HUES6 (cell line): ENCODE results near the gene SPDYE3.
"Not testable (repeated sequence)": the region's sequence is repeated elsewhere in the genome, so short reads cannot be mapped to it uniquely, and the experiment has no call there.

Source experiments
- H3K27ac ChIP-seq: 2 replicates; pipeline ENCODE4 v1.7.0; 2013; ENCODE audit warnings: low read depth, mild to moderate bottlenecking, low read length, inconsistent platforms
- H3K27me3 ChIP-seq: 2 replicates; pipeline ENCODE4 v1.6.1; 2013; ENCODE audit warnings: low read length; ENCODE audit not compliant: control insufficient read depth, insufficient read depth
- H3K36me3 ChIP-seq: 2 replicates; pipeline ENCODE4 v1.6.1; 2013; ENCODE audit warnings: low read length; ENCODE audit not compliant: control insufficient read depth, insufficient read depth
- H3K4me1 ChIP-seq: 2 replicates; pipeline ENCODE4 v1.6.1; 2013; ENCODE audit warnings: low read length; ENCODE audit not compliant: control insufficient read depth, insufficient read depth
- H3K4me3 ChIP-seq: 2 replicates; pipeline ENCODE4 v1.5.1; 2013; ENCODE audit warnings: low read depth, low read length
- H3K9ac ChIP-seq: one replicate; pipeline ENCODE4 v1.6.1; 2013; ENCODE audit warnings: mild to moderate bottlenecking, low read length
- H3K9me3 ChIP-seq: 2 replicates; pipeline ENCODE4 v1.6.1; 2013; ENCODE audit warnings: low read depth, low read length; ENCODE audit not compliant: control insufficient read depth, insufficient read depth

The SPDYE3 gene

GRCh38 chr7:100307402-100307801, at the start of gene SPDYE3:
Gene SPDYE3, plus strand, starts transcription at chr7:100307702. Its CDS starts 184 bp downstream, at chr7:100307886.
- H3K9ac ChIP-seq, H3K27ac ChIP-seq, H3K4me3 ChIP-seq, H3K4me1 ChIP-seq, H3K9me3 ChIP-seq, H3K27me3 ChIP-seq, H3K36me3 ChIP-seq: not testable (repeated sequence)

GRCh38 chr7:100259984-100260383, 47.5 kb upstream of the SPDYE3 start:
- H3K36me3 ChIP-seq, H3K27ac ChIP-seq, H3K27me3 ChIP-seq, H3K9ac ChIP-seq, H3K4me3 ChIP-seq, H3K9me3 ChIP-seq, H3K4me1 ChIP-seq: not testable (repeated sequence)

GRCh38 chr7:100262896-100263295, 44.6 kb upstream of the SPDYE3 start:
- H3K4me3 ChIP-seq, H3K27me3 ChIP-seq, H3K36me3 ChIP-seq, H3K9me3 ChIP-seq, H3K27ac ChIP-seq, H3K9ac ChIP-seq: not testable (repeated sequence)
- peaks cover 15% of the 10 kb centered on the region; the same call in 1 of the 2 replicates for H3K4me1 ChIP-seq

- H3K36me3 ChIP-seq = not testable (repeated sequence)
These were observed 43.3 kb upstream of the SPDYE3 start for GRCh38 chr7:100264223-100264622.

GRCh38 chr7:100264669-100265165, 42.8 kb upstream of the SPDYE3 start:
- not testable (repeated sequence) for H3K36me3 ChIP-seq, H3K9ac ChIP-seq, H3K27ac ChIP-seq, H3K4me3 ChIP-seq, H3K9me3 ChIP-seq, H3K27me3 ChIP-seq
- H3K4me1 ChIP-seq = peaks cover 23% of the 10 kb centered on the region

More at GRCh38 chr7:100264223-100264622, 43.3 kb upstream of the SPDYE3 start:
- H3K27ac ChIP-seq, H3K27me3 ChIP-seq, H3K9ac ChIP-seq, H3K9me3 ChIP-seq, H3K4me3 ChIP-seq: not testable (repeated sequence)
- peaks cover 18% of the 10 kb centered on the region; the same call in 1 of the 2 replicates for H3K4me1 ChIP-seq

GRCh38 chr7:100265851-100266250, 41.7 kb upstream of the SPDYE3 start:
- H3K36me3 ChIP-seq, H3K9ac ChIP-seq, H3K27ac ChIP-seq, H3K27me3 ChIP-seq, H3K4me3 ChIP-seq, H3K9me3 ChIP-seq: not testable (repeated sequence)
- H3K4me1 ChIP-seq = peaks cover 28% of the 10 kb centered on the region

- no peaks in the 10 kb centered on the region for H3K27me3 ChIP-seq
- no peaks in the 10 kb centered on the region for H3K9me3 ChIP-seq
- no peak overlapping the region for H3K9ac ChIP-seq
- H3K27ac ChIP-seq = no peak overlapping the region
- peaks cover 28% of the 10 kb centered on the region for H3K4me1 ChIP-seq
- no peak overlapping the region for H3K4me3 ChIP-seq
- H3K36me3 ChIP-seq = no peaks in the 10 kb centered on the region
These were observed 40.7 kb upstream of the SPDYE3 start for GRCh38 chr7:100266576-100267354.

- Histone ChIP-seq H3K36me3 (no peaks in the 10 kb centered on the region), H3K4me3 (no peak overlapping the region)
These were observed 39.9 kb upstream of the SPDYE3 start for GRCh38 chr7:100267648-100268047.

GRCh38 chr7:100268882-100269281, 38.6 kb upstream of the SPDYE3 start:
- peak overlapping the region; percentile 62 for H3K9ac ChIP-seq
- H3K4me1 ChIP-seq = peaks cover 31% of the 10 kb centered on the region
- not testable (repeated sequence) for H3K27me3 ChIP-seq, H3K36me3 ChIP-seq, H3K9me3 ChIP-seq, H3K27ac ChIP-seq, H3K4me3 ChIP-seq

More at GRCh38 chr7:100267648-100268047, 39.9 kb upstream of the SPDYE3 start:
- H3K4me1 ChIP-seq = peaks cover 29% of the 10 kb centered on the region
- H3K9me3 ChIP-seq = no peaks in the 10 kb centered on the region
- no peak overlapping the region for H3K27ac ChIP-seq
- H3K27me3 ChIP-seq = no peaks in the 10 kb centered on the region
- no peak overlapping the region for H3K9ac ChIP-seq

- H3K9me3 ChIP-seq, H3K27me3 ChIP-seq, H3K36me3 ChIP-seq: not testable (repeated sequence)
- peak overlapping the region; percentile 62 for H3K9ac ChIP-seq
- H3K27ac ChIP-seq = peak overlapping the region; percentile 51; the same call in 1 of the 2 replicates
- H3K4me3 ChIP-seq = peak overlapping the region; percentile 47
- H3K4me1 ChIP-seq = peaks cover 31% of the 10 kb centered on the region
These were observed 38.0 kb upstream of the SPDYE3 start for GRCh38 chr7:100269306-100270045.
